Measurements from ENCODE around the gene STK17B. TPM values are rescaled to one million over a fixed set of nuclear protein-coding genes. Genes with fewer than 3 reads are reported as not detected.

The STK17B gene
- total and polyA plus RNA-seq, 2 of the 8 experiments (the other 6 are each of a cell fraction or from before 2014, with no cell fraction given), result 1.8 to 10.5 TPM

GRCh38 chr2:196088203-196088602 lies 83.2 kb downstream of the STK17B start:
- Histone ChIP-seq H3K4me3 (ENCODE audit: extremely low read depth in 1 of 4, insufficient read depth in 2 of 4, low read depth in 3 of 4, low read length in 4 of 4) (no peak overlapping the region), H3K4me1 (replicated peaks in 1 of 4; ENCODE audit: control insufficient read depth in 3 of 4, insufficient read depth in 4 of 4, low read length in 3 of 4) (no peaks in the 10 kb centered on the region), H2AK5ac (ENCODE audit: low read depth, low read length) (no peak overlapping the region), H2AFZ (ENCODE audit: low read length) (no peak overlapping the region), H4K91ac (replicated peaks; ENCODE audit: insufficient read length, low read length) (no peak overlapping the region), H3K9ac (replicated peaks in 1 of 4; ENCODE audit: extremely low read depth in 1 of 4, low read depth in 3 of 4, low read length in 3 of 4) (no peak overlapping the region), H2BK15ac (ENCODE audit: low read length) (no peak overlapping the region), H3K23ac (ENCODE audit: insufficient read length) (no peak overlapping the region), H4K20me1 (replicated peaks in 1 of 2; ENCODE audit: control insufficient read depth in 1 of 2, insufficient read depth in 2 of 2, low read length in 2 of 2) (no peaks in the 10 kb centered on the region), H4K5ac (ENCODE audit: insufficient read length, low read depth, low read length) (no peak overlapping the region), H3K18ac (ENCODE audit: extremely low read depth, low read length) (no peak overlapping the region), H2BK5ac (ENCODE audit: low read depth, low read length) (no peak overlapping the region), H3K79me1 (ENCODE audit: low read depth, low read length) (no peaks in the 10 kb centered on the region), H4K8ac (ENCODE audit: extremely low read depth, insufficient read depth, low read length) (no peak overlapping the region), H3K9me3 (ENCODE audit: insufficient read depth in 2 of 2, low read depth in 1 of 2, low read length in 1 of 2) (peaks cover 14 to 17% of the 10 kb centered on the region in 2 experiments), H3K23me2 (ENCODE audit: low read depth, low read length) (no peaks in the 10 kb centered on the region), H3K27ac (ENCODE audit: low read depth, low read length) (no peak overlapping the region), H3K36me3 (ENCODE audit: control insufficient read depth in 2 of 4, insufficient read depth in 4 of 4, low read length in 3 of 4) (no peaks in the 10 kb centered on the region; a peak in 1 of 8 replicates), H2BK120ac (replicated peaks; ENCODE audit: low read depth, low read length) (no peak overlapping the region), H3K14ac (ENCODE audit: insufficient read length) (no peak overlapping the region), H3K4me2 (ENCODE audit: insufficient read depth in 1 of 2, low read depth in 2 of 2, low read length in 2 of 2) (no peak overlapping the region), H3K4ac (replicated peaks; ENCODE audit: insufficient read length, low read depth, low read length) (no peak overlapping the region), H3K27me3 (replicated peaks in 1 of 4; ENCODE audit: control insufficient read depth in 3 of 4, extremely low read depth in 1 of 4, insufficient read depth in 3 of 4, low read length in 3 of 4) (no peaks in the 10 kb centered on the region), H3K56ac (replicated peaks; ENCODE audit: insufficient read length, low read depth, low read length) (no peak overlapping the region), H2BK20ac (ENCODE audit: low read length) (no peak overlapping the region), H2BK12ac (ENCODE audit: low read depth, low read length) (no peak overlapping the region), H3K79me2 (ENCODE audit: control insufficient read depth in 1 of 2, insufficient read depth in 2 of 2, low read length in 2 of 2) (no peaks in the 10 kb centered on the region)
- WGBS, 2 experiments (ENCODE audit: extremely low coverage in 1 of 2, insufficient coverage in 1 of 2, insufficient read length in 1 of 2, insufficient replicate concordance in 2 of 2, low coverage in 1 of 2, low lambda C conversion rate in 2 of 2, missing lambda C conversion rate in 1 of 2), result 95% methylated on average over 2 of the region's 2 CpGs; no CpG with 5 or more reads in 1 of the 2 experiments
- FAIRE-seq (no peak), DNase-seq (ENCODE audit: low read depth in 1 of 2, low spot score in 2 of 2) (no peak)
- POLR2A ChIA-PET (ENCODE audit: partially characterized antibody), result no interaction called here
- CTCF ChIA-PET (ENCODE audit: partially characterized antibody), result interaction anchor here (1.0 kb wide), 2 partner anchors 10 to 20 kb away, joined by 3 to 4 read pairs; no protein-coding TSS in a partner anchor
- TF ChIP-seq SIX5 (IDR thresholded peaks at IDR 0.05; ENCODE audit: low read depth, low read length) (no peak), TAF1 (IDR thresholded peaks at IDR 0.05; ENCODE audit: low read depth, low read length) (no peak), BACH1 (IDR thresholded peaks at IDR 0.05; ENCODE audit: low read length) (no peak), RFX5 (IDR thresholded peaks at IDR 0.05; ENCODE audit: borderline replicate concordance, low read depth, low read length) (no peak), GTF2F1 (IDR thresholded peaks at IDR 0.05; ENCODE audit: borderline replicate concordance, low read depth, low read length) (no peak), CEBPB (IDR thresholded peaks at IDR 0.05; ENCODE audit: low read depth, low read length) (no peak), RBBP5 (IDR thresholded peaks at IDR 0.05; ENCODE audit: borderline replicate concordance, low read depth, low read length) (no peak), BCL11A (IDR thresholded peaks at IDR 0.05; ENCODE audit: low read depth in 2 of 2, low read length in 2 of 2) (no peak), NRF1 (IDR thresholded peaks at IDR 0.05; ENCODE audit: low read depth, low read length) (no peak), ATF2 (IDR thresholded peaks at IDR 0.05; ENCODE audit: low read length) (no peak), JUND (IDR thresholded peaks at IDR 0.05; ENCODE audit: low read length) (no peak), BRCA1 (IDR thresholded peaks at IDR 0.05; ENCODE audit: low read depth, low read length) (no peak), HDAC2 (IDR thresholded peaks at IDR 0.05; ENCODE audit: borderline replicate concordance in 1 of 2, low read depth in 2 of 2, low read length in 2 of 2) (no peak)

All from H1 (cell line).